T-helper 1 cell treated with Interleukin-12 subunit alpha and Interleukin-12 subunit beta and Interleukin-4 antibody, amounts not matched to agents 30 μg/mL and 1 μg/mL, for 36 hours (primary cell): ENCODE measurements around the gene NTM.

Experiments used
- H3K27ac Mint-ChIP-seq: one replicate; pipeline ENCODE4 v1.8.0; 2021; ENCODE audit warnings: mild to moderate bottlenecking, mixed read lengths
- H3K27me3 Mint-ChIP-seq: one replicate; pipeline ENCODE4 v1.8.0; 2021; ENCODE audit warnings: low read depth, mixed read lengths
- H3K36me3 Mint-ChIP-seq: one replicate; pipeline ENCODE4 v1.8.0; 2021; ENCODE audit warnings: low read depth, mixed read lengths
- H3K4me1 Mint-ChIP-seq: one replicate; pipeline ENCODE4 v1.8.0; 2021; ENCODE audit warnings: low read depth, mixed read lengths
- H3K4me3 Mint-ChIP-seq: one replicate; pipeline ENCODE4 v1.8.0; 2021; ENCODE audit warnings: mild to moderate bottlenecking, moderate library complexity, mixed read lengths
- H3K9me3 Mint-ChIP-seq: one replicate; pipeline ENCODE4 v1.8.0; 2021; ENCODE audit warnings: mixed read lengths

Gene NTM

GRCh38 chr11:131694526-131695424, 324.4 kb downstream of the NTM start:
- Mint-ChIP-seq H3K36me3 (no peaks in the 10 kb centered on the region), H3K4me3 (no peak overlapping the region), H3K9me3 (no peaks in the 10 kb centered on the region), H3K27me3 (no peaks in the 10 kb centered on the region), H3K27ac (no peak overlapping the region), H3K4me1 (no peaks in the 10 kb centered on the region)

GRCh38 chr11:131695889-131696429, 325.5 kb downstream of the NTM start:
- no peaks in the 10 kb centered on the region for H3K27me3 Mint-ChIP-seq
- no peak overlapping the region for H3K4me3 Mint-ChIP-seq
- H3K4me1 Mint-ChIP-seq: no peaks in the 10 kb centered on the region
- H3K9me3 Mint-ChIP-seq: no peaks in the 10 kb centered on the region
- no peak overlapping the region for H3K27ac Mint-ChIP-seq
- H3K36me3 Mint-ChIP-seq: no peaks in the 10 kb centered on the region

- Mint-ChIP-seq H3K4me1 (no peaks in the 10 kb centered on the region), H3K27me3 (no peaks in the 10 kb centered on the region)
Measured at GRCh38 chr11:131696690-131697089, 326.3 kb downstream of the NTM start.

GRCh38 chr11:131703311-131703710, 332.9 kb downstream of the NTM start:
- H3K27me3 Mint-ChIP-seq: no peaks in the 10 kb centered on the region

More at GRCh38 chr11:131696690-131697089, 326.3 kb downstream of the NTM start:
- no peak overlapping the region for H3K4me3 Mint-ChIP-seq
- no peaks in the 10 kb centered on the region for H3K36me3 Mint-ChIP-seq
- no peaks in the 10 kb centered on the region for H3K9me3 Mint-ChIP-seq
- H3K27ac Mint-ChIP-seq: no peak overlapping the region

GRCh38 chr11:131704682-131705081, 334.3 kb downstream of the NTM start:
- H3K27ac Mint-ChIP-seq: no peak overlapping the region
- H3K4me1 Mint-ChIP-seq: no peaks in the 10 kb centered on the region
- H3K4me3 Mint-ChIP-seq: no peak overlapping the region
- H3K27me3 Mint-ChIP-seq: no peaks in the 10 kb centered on the region
- no peaks in the 10 kb centered on the region for H3K36me3 Mint-ChIP-seq
- peaks cover 9% of the 10 kb centered on the region for H3K9me3 Mint-ChIP-seq

More at GRCh38 chr11:131703311-131703710, 332.9 kb downstream of the NTM start:
- Mint-ChIP-seq H3K27ac (no peak overlapping the region), H3K4me3 (no peak overlapping the region), H3K4me1 (no peaks in the 10 kb centered on the region), H3K9me3 (peaks cover 9% of the 10 kb centered on the region), H3K36me3 (no peaks in the 10 kb centered on the region)

- Mint-ChIP-seq H3K27ac (no peak overlapping the region), H3K9me3 (no peaks in the 10 kb centered on the region), H3K4me3 (no peak overlapping the region), H3K4me1 (no peaks in the 10 kb centered on the region), H3K36me3 (no peaks in the 10 kb centered on the region), H3K27me3 (no peaks in the 10 kb centered on the region)
Measured at GRCh38 chr11:131710511-131710910, 340.1 kb downstream of the NTM start.

- H3K36me3 Mint-ChIP-seq: no peaks in the 10 kb centered on the region
- H3K9me3 Mint-ChIP-seq: no peaks in the 10 kb centered on the region
- H3K27ac Mint-ChIP-seq: no peak overlapping the region
- no peaks in the 10 kb centered on the region for H3K27me3 Mint-ChIP-seq
- no peaks in the 10 kb centered on the region for H3K4me1 Mint-ChIP-seq
- H3K4me3 Mint-ChIP-seq: no peak overlapping the region
Measured at GRCh38 chr11:131712897-131713296, 342.5 kb downstream of the NTM start.

- Mint-ChIP-seq H3K4me1 (no peaks in the 10 kb centered on the region), H3K36me3 (no peaks in the 10 kb centered on the region), H3K4me3 (no peak overlapping the region), H3K27me3 (no peaks in the 10 kb centered on the region), H3K9me3 (no peaks in the 10 kb centered on the region), H3K27ac (no peak overlapping the region)
Measured at GRCh38 chr11:131713529-131714134, 343.2 kb downstream of the NTM start.

- H3K4me1 Mint-ChIP-seq: no peaks in the 10 kb centered on the region
- no peak overlapping the region for H3K27ac Mint-ChIP-seq
- H3K9me3 Mint-ChIP-seq: no peaks in the 10 kb centered on the region
- H3K4me3 Mint-ChIP-seq: no peak overlapping the region
- no peaks in the 10 kb centered on the region for H3K27me3 Mint-ChIP-seq
- H3K36me3 Mint-ChIP-seq: no peaks in the 10 kb centered on the region
Measured at GRCh38 chr11:131717616-131718015, 347.2 kb downstream of the NTM start.

- H3K27me3 Mint-ChIP-seq: no peaks in the 10 kb centered on the region
Measured at GRCh38 chr11:131723088-131723487, 352.7 kb downstream of the NTM start.

GRCh38 chr11:131724436-131724975, 354.1 kb downstream of the NTM start:
- Mint-ChIP-seq H3K4me1 (no peaks in the 10 kb centered on the region), H3K9me3 (peaks cover 3% of the 10 kb centered on the region), H3K27me3 (no peaks in the 10 kb centered on the region), H3K27ac (no peak overlapping the region), H3K36me3 (no peaks in the 10 kb centered on the region), H3K4me3 (no peak overlapping the region)

More at GRCh38 chr11:131723088-131723487, 352.7 kb downstream of the NTM start:
- Mint-ChIP-seq H3K9me3 (peaks cover 3% of the 10 kb centered on the region), H3K4me1 (no peaks in the 10 kb centered on the region), H3K27ac (no peak overlapping the region), H3K36me3 (no peaks in the 10 kb centered on the region), H3K4me3 (no peak overlapping the region)

- Mint-ChIP-seq H3K27ac (no peak overlapping the region), H3K4me1 (no peaks in the 10 kb centered on the region), H3K4me3 (no peak overlapping the region), H3K36me3 (no peaks in the 10 kb centered on the region), H3K27me3 (no peaks in the 10 kb centered on the region), H3K9me3 (no peaks in the 10 kb centered on the region)
Measured at GRCh38 chr11:131734871-131735270, 364.5 kb downstream of the NTM start.

GRCh38 chr11:131737357-131737756, 366.9 kb downstream of the NTM start:
- H3K27me3 Mint-ChIP-seq: no peaks in the 10 kb centered on the region
- H3K4me3 Mint-ChIP-seq: no peak overlapping the region
- H3K4me1 Mint-ChIP-seq: no peaks in the 10 kb centered on the region
- no peaks in the 10 kb centered on the region for H3K36me3 Mint-ChIP-seq
- H3K9me3 Mint-ChIP-seq: no peaks in the 10 kb centered on the region
- no peak overlapping the region for H3K27ac Mint-ChIP-seq

GRCh38 chr11:131739243-131739882, 368.9 kb downstream of the NTM start:
- no peaks in the 10 kb centered on the region for H3K9me3 Mint-ChIP-seq
- H3K4me1 Mint-ChIP-seq: no peaks in the 10 kb centered on the region
- no peak overlapping the region for H3K27ac Mint-ChIP-seq
- no peak overlapping the region for H3K4me3 Mint-ChIP-seq
- no peaks in the 10 kb centered on the region for H3K36me3 Mint-ChIP-seq
- no peaks in the 10 kb centered on the region for H3K27me3 Mint-ChIP-seq
